SK-N-SH (cell line): ENCODE data around the gene AP2S1. TPM values are rescaled to one million over a fixed set of nuclear protein-coding genes. Genes with fewer than 3 reads are reported as not detected.

Experiments used
- CTCF ChIA-PET: fragments of 300-600, 350-600 bp; formaldehyde crosslinking; extraction: SDS; loops from one replicate; lab custom pipeline; 2021; lab: Yijun Ruan, JAX
- POLR2A ChIA-PET: fragments of 350-600 bp; sonication (Branson Sonifier 250); formaldehyde crosslinking; extraction: SDS; loops from one replicate; lab custom pipeline; 2020; ENCODE audit warnings: antibody characterized with exemption, inconsistent platforms; lab: Yijun Ruan, JAX
- DNase-seq: peaks from one replicate; pipeline ENCODE4 v3.0.0; 2012
- H2AFZ ChIP-seq: fragments of 200-600 bp; sonication (generic); 2 replicates; pipeline ENCODE4 v1.8.1; 2016; ENCODE audit warnings: antibody characterized with exemption, mild to moderate bottlenecking, low read depth
- H3F3A ChIP-seq: fragments of 200-600 bp; sonication (generic); replicated peaks from 2 replicates; pipeline ENCODE3; 2016; ENCODE audit warnings: antibody characterized with exemption, mild to moderate bottlenecking; ENCODE audit not compliant: insufficient read depth
- H3K27ac ChIP-seq, 2 experiments: fragments of 200-500 bp in 1 of 2; fragments of 200-600 bp in 1 of 2; sonication (Bioruptor generic) in 1 of 2; sonication (generic), shearing (Covaris generic) in 1 of 2; 2 replicates each; pipeline versions ENCODE4 v1.5.1 to v1.6.1; 2014 to 2016; ENCODE audit warnings: low read depth in 2 of 2, inconsistent platforms in 1 of 2, low read length in 1 of 2, mild to moderate bottlenecking in 1 of 2, mixed read lengths in 1 of 2
- H3K27me3 ChIP-seq: fragments of 200-600 bp; sonication (generic), shearing (Covaris generic); 2 replicates; pipeline ENCODE4 v1.6.1; 2016; ENCODE audit warnings: mixed run types; ENCODE audit not compliant: insufficient read depth
- H3K36me3 ChIP-seq, 2 experiments: fragments of 200-500 bp in 1 of 2; fragments of 200-600 bp in 1 of 2; sonication (Bioruptor generic) in 1 of 2; sonication (generic) in 1 of 2; replicated peaks in 1 of 2; 2 replicates each; pipeline versions ENCODE3 to v1.5.1; 2014 to 2016; ENCODE audit warnings: low read length in 1 of 2, mild to moderate bottlenecking in 1 of 2; ENCODE audit not compliant: insufficient read depth in 2 of 2, control insufficient read depth in 1 of 2
- H3K4me1 ChIP-seq, 2 experiments: fragments of 200-500 bp in 1 of 2; fragments of 200-600 bp in 1 of 2; sonication (Bioruptor generic) in 1 of 2; sonication (generic), shearing (Covaris generic) in 1 of 2; 2 replicates each; pipeline versions ENCODE4 v1.5.1 to v1.6.1; 2014 to 2016; ENCODE audit warnings: low read depth in 1 of 2, low read length in 1 of 2, mixed run types in 1 of 2; ENCODE audit not compliant: insufficient read depth in 2 of 2, control insufficient read depth in 1 of 2
- H3K4me2 ChIP-seq: fragments of 200-600 bp; sonication (generic), shearing (Covaris generic); 2 replicates; pipeline ENCODE4 v1.6.1; 2017; ENCODE audit warnings: mixed run types
- H3K4me3 ChIP-seq, 2 experiments: fragments of 200-500 bp in 1 of 2; fragments of 200-600 bp in 1 of 2; sonication (Bioruptor generic) in 1 of 2; sonication (generic), shearing (Covaris generic) in 1 of 2; 2 replicates each; pipeline versions ENCODE4 v1.5.1 to v1.8.1; 2014 to 2016; ENCODE audit warnings: low read depth in 2 of 2, inconsistent platforms in 1 of 2, low read length in 1 of 2, mild to moderate bottlenecking in 1 of 2, mixed read lengths in 1 of 2, moderate library complexity in 1 of 2
- H3K79me2 ChIP-seq: fragments of 200-600 bp; sonication (generic); 2 replicates; pipeline ENCODE4 v1.8.1; 2017; ENCODE audit warnings: mild to moderate bottlenecking; ENCODE audit not compliant: insufficient read depth
- H3K9ac ChIP-seq: fragments of 200-600 bp; sonication (generic); 2 replicates; pipeline ENCODE4 v1.6.1; 2017; ENCODE audit warnings: mixed run types
- H3K9me2 ChIP-seq: fragments of 200-600 bp; sonication (generic); 2 replicates; pipeline ENCODE4 v1.6.1; 2017; ENCODE audit warnings: mixed run types
- H3K9me3 ChIP-seq: fragments of 200-600 bp; sonication (generic); 2 replicates; pipeline ENCODE4 v1.6.1; 2017; ENCODE audit warnings: mixed run types, mild to moderate bottlenecking, moderate library complexity
- H4K20me1 ChIP-seq: fragments of 200-600 bp; sonication (generic); 2 replicates; pipeline ENCODE4 v1.6.1; 2017; ENCODE audit warnings: mild to moderate bottlenecking, mixed run types; ENCODE audit not compliant: insufficient read depth
- ELF1 ChIP-seq: IDR thresholded peaks from 2 replicates; pipeline ENCODE4 v1.4.0; 2012
- EP300 ChIP-seq, 2 experiments: IDR thresholded peaks; 2 replicates each; pipeline versions ENCODE4 v1.4.0 to v1.6.1; 2012; ENCODE audit warnings: borderline replicate concordance in 1 of 2, low read depth in 1 of 2, low read length in 1 of 2
- FOSL2 ChIP-seq: IDR thresholded peaks from 2 replicates; pipeline ENCODE4 v1.4.0; 2012; ENCODE audit warnings: low read depth, mild to moderate bottlenecking, moderate library complexity, borderline replicate concordance
- FOXJ3 ChIP-seq: sonication (generic); formaldehyde crosslinking; IDR thresholded peaks from 2 replicates; pipeline ENCODE4 v1.5.1; 2020; ENCODE audit warnings: mild to moderate bottlenecking, missing genetic modification reagents
- GABPA ChIP-seq: IDR thresholded peaks from 2 replicates; pipeline ENCODE4 v1.4.0; 2012; ENCODE audit warnings: low read depth, mild to moderate bottlenecking
- MXI1 ChIP-seq: IDR thresholded peaks from 2 replicates; pipeline ENCODE4 v1.6.1; 2012; ENCODE audit warnings: mild to moderate bottlenecking, low read depth, low read length, improper control_type of control experiment
- RCOR1 ChIP-seq: fragments of 150-350 bp; IDR thresholded peaks from 2 replicates; pipeline ENCODE4 v1.6.1; 2017; ENCODE audit warnings: antibody characterized with exemption, low read length
- TCF12 ChIP-seq: IDR thresholded peaks from 2 replicates; pipeline ENCODE4 v1.4.0; 2012
- WGBS: methylation state at CpG from one replicate; pipeline ENCODE4 v1.1.6; 2017; ENCODE audit warnings: low lambda C conversion rate; 5-methylcytosine and 5-hydroxymethylcytosine counted together
- polyA plus RNA-seq, 3 experiments: library from polyadenylated mRNA; depleted of rRNA; stranded (reverse); fragments of >200 nt; gene quantifications; 2 replicates each; pipeline ENCODE4 v1.2.3, GENCODE V29; 2012
- TF ChIP-seq, protein P1 (sequence below): IDR thresholded peaks from 2 replicates; pipeline ENCODE4; 2012

Gene AP2S1
- polyA plus RNA-seq, 1 of the 3 experiments (the other 2 are of a cell fraction) = 565 TPM

DNA sequence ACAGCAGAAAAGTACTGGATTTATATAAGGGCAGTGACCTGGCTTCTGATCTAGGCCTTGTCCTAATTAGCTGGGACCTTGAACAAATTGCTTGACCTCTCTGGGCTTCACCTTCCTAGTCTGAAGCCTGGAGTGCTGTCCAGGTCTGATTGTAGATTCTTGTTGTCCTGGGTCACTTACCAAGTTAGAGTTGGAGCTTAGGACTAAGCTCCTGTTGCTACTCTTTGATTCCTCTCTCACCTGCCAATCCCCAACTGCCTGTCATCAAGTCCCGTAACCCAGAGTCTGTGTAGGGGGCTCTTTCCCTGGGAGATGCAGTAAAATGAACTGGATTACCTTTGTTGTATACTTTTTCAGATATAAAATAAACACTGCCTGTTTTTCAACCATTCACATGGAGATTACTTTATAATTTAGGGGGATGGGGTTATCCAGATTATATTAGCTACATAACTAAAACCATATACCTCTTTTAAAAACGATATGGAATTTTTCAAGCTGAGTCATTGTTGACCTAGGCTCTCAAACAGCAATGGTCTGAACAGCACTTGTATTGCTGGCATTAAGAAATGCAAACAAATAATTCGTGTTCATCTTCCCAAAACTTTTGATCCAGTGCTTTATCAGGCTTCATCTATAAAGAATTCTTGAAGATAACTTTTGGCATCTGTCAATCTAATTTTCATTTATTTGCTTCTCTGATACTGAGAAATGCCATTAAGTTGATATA, 15.9 kb upstream of the AP2S1 start:
- 25% methylated on average over 3 of the region's 3 CpGs for WGBS
- POLR2A ChIA-PET = interaction anchor here (0.7 kb wide), 1 partner anchor 137 kb away, joined by 3 read pairs; no protein-coding TSS in a partner anchor
- H3F3A ChIP-seq = peaks cover 37% of the 10 kb centered on the region
- H3K4me2 ChIP-seq = peak overlapping the region; percentile 64; the same call in 1 of the 2 replicates
- no peak overlapping the region for H3K4me3 ChIP-seq
- H3K9ac ChIP-seq = peak overlapping the region; percentile 1; the same call in 1 of the 2 replicates
- peaks cover 100% of the 10 kb centered on the region for H3K79me2 ChIP-seq
- DNase-seq = no peak
- CTCF ChIA-PET = interaction anchor here (0.6 to 1.5 kb wide), 3 partner anchors 10 to 142 kb away, joined by 3 to 4 read pairs (median 3); no protein-coding TSS in a partner anchor
- TF ChIP-seq, protein P1, sequence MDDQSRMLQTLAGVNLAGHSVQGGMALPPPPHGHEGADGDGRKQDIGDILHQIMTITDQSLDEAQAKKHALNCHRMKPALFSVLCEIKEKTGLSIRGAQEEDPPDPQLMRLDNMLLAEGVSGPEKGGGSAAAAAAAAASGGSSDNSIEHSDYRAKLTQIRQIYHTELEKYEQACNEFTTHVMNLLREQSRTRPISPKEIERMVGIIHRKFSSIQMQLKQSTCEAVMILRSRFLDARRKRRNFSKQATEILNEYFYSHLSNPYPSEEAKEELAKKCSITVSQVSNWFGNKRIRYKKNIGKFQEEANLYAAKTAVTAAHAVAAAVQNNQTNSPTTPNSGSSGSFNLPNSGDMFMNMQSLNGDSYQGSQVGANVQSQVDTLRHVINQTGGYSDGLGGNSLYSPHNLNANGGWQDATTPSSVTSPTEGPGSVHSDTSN = peak; percentile 32; the same call in 1 of the 2 replicates
- TF ChIP-seq FOSL2 = peak; percentile 44; the same call in 1 of the 2 replicates
- no peak for TF ChIP-seq GABPA
- TF ChIP-seq TCF12 = peak; percentile 20
- no peak for TF ChIP-seq RCOR1
- H3K27ac ChIP-seq = peak overlapping the region; percentile 48 to 68
- H3K9me2 ChIP-seq = no peaks in the 10 kb centered on the region
- H3K9me3 ChIP-seq = no peaks in the 10 kb centered on the region
- H3K36me3 ChIP-seq = peaks cover 0 to 6% of the 10 kb centered on the region in 2 experiments
- peaks cover 97% of the 10 kb centered on the region for H4K20me1 ChIP-seq
- H2AFZ ChIP-seq = no peak overlapping the region
- H3K27me3 ChIP-seq = no peaks in the 10 kb centered on the region
- H3K4me1 ChIP-seq = peaks cover 23 to 41% of the 10 kb centered on the region in 2 experiments; a peak in 3 of 4 replicates

DNA sequence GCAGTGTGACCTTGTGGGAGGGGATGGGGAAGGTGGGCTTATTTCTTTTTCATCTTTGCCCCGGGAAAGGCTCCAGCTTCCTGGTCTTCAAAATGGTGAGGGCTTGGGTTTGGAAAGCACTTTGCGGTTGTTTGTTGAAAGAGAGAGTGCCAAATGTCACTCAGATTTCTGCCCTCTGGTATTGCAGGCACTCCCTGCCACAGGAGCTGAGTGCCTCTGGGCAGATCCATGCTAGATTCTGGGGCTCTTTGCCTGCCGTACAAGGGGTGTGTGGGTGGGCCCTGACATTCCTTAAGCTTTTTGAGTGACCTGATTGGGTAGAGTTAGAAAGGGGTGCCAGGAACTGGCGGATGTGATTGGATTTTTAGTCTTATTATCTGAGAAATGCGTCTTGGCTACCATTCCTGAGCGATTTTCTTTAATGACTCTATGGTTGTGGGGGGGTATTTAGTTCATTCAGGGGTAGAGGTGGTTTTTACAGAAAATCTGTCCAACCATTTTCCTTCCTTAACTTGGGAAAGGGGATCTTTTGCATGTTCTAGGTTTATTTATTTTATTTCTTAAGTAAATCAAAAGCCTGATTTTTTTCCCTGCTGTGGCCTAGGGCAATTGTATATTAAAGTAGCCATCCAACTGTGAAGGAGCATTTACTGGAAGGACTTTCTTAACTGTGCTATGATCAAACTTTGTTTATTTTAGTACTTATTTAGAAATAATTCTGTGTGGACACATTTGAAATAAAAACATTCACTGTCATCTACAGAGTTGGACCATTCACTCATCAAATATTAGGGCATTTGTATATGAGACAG, 13.4 kb upstream of the AP2S1 start:
- Histone ChIP-seq H3K27ac (peak overlapping the region; percentile 56 to 96; a peak in 3 of 4 replicates), H4K20me1 (peaks cover 74% of the 10 kb centered on the region), H3K27me3 (no peaks in the 10 kb centered on the region), H3K4me3 (peak overlapping the region; percentile 77 to 90), H3K79me2 (peaks cover 78% of the 10 kb centered on the region), H3K4me1 (peaks cover 23 to 46% of the 10 kb centered on the region in 2 experiments; a peak in 3 of 4 replicates), H3K9me2 (no peaks in the 10 kb centered on the region), H3K4me2 (peak overlapping the region; percentile 87), H3F3A (peaks cover 46% of the 10 kb centered on the region), H2AFZ (no peak overlapping the region), H3K36me3 (peaks cover 0 to 6% of the 10 kb centered on the region in 2 experiments), H3K9ac (peak overlapping the region; percentile 97; the same call in 1 of the 2 replicates), H3K9me3 (no peaks in the 10 kb centered on the region)
- 14% methylated on average over 6 of the region's 6 CpGs for WGBS
- CTCF ChIA-PET = interaction anchor here (0.7 to 4.2 kb wide), 7 partner anchors 15 to 247 kb away, joined by 3 to 34 read pairs (median 3); no protein-coding TSS in a partner anchor
- peak; percentile 47 for DNase-seq
- TF ChIP-seq EP300 (IDR thresholded peaks at IDR 0.05; ENCODE audit: borderline replicate concordance in 1 of 2, low read depth in 1 of 2, low read length in 1 of 2) (0 out of 4 replicates have a peak, but pooled peaks of 1 of the 2 experiments have one; percentile 10), ELF1 (no peak), FOXJ3 (CRISPR knock-in tag) (no peak), MXI1 (peak; percentile 25; the same call in 1 of the 2 replicates)
- TF ChIP-seq, protein P1 = peak; percentile 35; the same call in 1 of the 2 replicates
- POLR2A ChIA-PET = interaction anchor here (1.1 kb wide), 1 partner anchor 249 kb away, joined by 3 read pairs; the partner anchor contains the start of gene ZC3H4
